Tibial nerve (tissue), 3 donors: ENCODE results near the gene UBL4B.

Source experiments
- CTCF ChIP-seq, 5 experiments: fragments of 200-600 bp in 3 of 5; fragments of 450-650 bp in 2 of 5; sonication (generic) in 3 of 5; IDR thresholded peaks; one replicate each; pipeline ENCODE4 v1.5.1; 2016 to 2019; ENCODE audit warnings: antibody characterized with exemption in 5 of 5, mild to moderate bottlenecking in 3 of 5, moderate library complexity in 2 of 5
- POLR2A ChIP-seq, 2 donors: fragments of 450-650 bp; IDR thresholded peaks; one replicate each; pipeline ENCODE4 v1.6.1; 2017; ENCODE audit warnings: antibody characterized with exemption in 2 of 2, mild to moderate bottlenecking in 2 of 2, moderate library complexity in 2 of 2

- TF ChIP-seq CTCF (IDR thresholded peaks at IDR 0.05) (no peak), POLR2A (IDR thresholded peaks at IDR 0.05) (no peak)
These were observed 14.6 kb upstream of the UBL4B start for GRCh38 chr1:110097507-110098221.
